Measurements from ENCODE around the gene KLF7. TPM values are rescaled to one million over a fixed set of nuclear protein-coding genes. Genes with fewer than 3 reads are reported as not detected.

KLF7 gene
- polyA plus RNA-seq, 3 donors = 9.4 to 40.7 (median 10.3) TPM

DNA sequence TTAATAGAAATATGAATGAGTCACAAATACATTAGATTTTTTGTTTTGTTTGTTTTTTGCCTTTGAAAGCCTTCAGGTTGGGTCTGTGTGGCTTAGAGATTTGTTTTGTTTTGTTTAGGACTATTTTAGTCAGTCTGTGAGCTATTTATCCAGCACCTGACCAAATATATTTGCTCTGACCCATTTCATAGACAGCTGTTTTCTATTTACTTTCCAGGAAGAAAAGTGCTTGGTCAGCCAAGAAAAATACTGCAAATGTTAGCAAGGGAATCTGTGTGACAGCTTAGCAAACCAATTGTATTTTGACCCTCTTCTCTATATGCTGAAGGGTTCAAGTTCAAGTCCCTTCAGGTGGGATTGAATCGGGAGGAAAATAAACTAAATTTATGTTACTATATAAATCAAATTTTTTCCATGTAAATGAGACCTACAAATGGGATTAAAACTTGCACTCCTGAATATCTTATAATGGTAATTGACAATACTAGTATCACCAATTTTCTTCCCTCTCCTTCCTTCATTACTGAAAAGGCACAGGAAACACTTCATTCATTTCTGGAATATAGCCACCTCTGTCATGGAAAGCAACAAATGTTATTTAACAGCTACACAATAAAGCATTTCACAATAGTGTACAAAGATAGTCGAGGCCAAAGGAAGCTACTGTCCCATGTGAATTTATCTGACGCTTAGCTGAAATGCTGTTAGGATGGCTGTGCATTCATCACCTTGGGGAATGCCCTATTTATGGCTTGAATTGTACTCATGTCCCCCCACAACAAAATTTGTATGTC is 23.1 kb upstream of the KLF7 start:
- Histone ChIP-seq H4K20me1 (ENCODE audit: insufficient read depth, low read length) (no peaks in the 10 kb centered on the region), H3K27ac (ENCODE audit: low read depth in 1 of 2, low read length in 2 of 2) (no peak overlapping the region), H3K4me1 (ENCODE audit: control insufficient read depth in 1 of 2, insufficient read depth in 2 of 2, low read length in 2 of 2) (no peaks in the 10 kb centered on the region), H2AFZ (ENCODE audit: insufficient read depth, low read depth, low read length, poor library complexity, severe bottlenecking) (no peak overlapping the region), H3K9ac (ENCODE audit: insufficient read depth, low read length, poor library complexity, severe bottlenecking) (no peak overlapping the region), H3K27me3 (ENCODE audit: control insufficient read depth in 2 of 2, insufficient read depth in 2 of 2, low read length in 2 of 2) (no peaks in the 10 kb centered on the region), H3K9me3 (replicated peaks in 1 of 2; ENCODE audit: control insufficient read depth in 1 of 2, insufficient read depth in 1 of 2, low read length in 2 of 2) (no peaks in the 10 kb centered on the region), H3K4me3 (replicated peaks in 1 of 3; ENCODE audit: low read depth in 2 of 3, low read length in 3 of 3) (no peak overlapping the region), H3K79me2 (ENCODE audit: insufficient read depth, low read length) (no peaks in the 10 kb centered on the region), H3K4me2 (replicated peaks; ENCODE audit: extremely low read depth, low read length, poor library complexity, severe bottlenecking) (no peak overlapping the region), H3K36me3 (replicated peaks in 1 of 2; ENCODE audit: control insufficient read depth in 1 of 2, insufficient read depth in 2 of 2, low read length in 2 of 2) (no peaks in the 10 kb centered on the region)
- H3K9me3 Mint-ChIP-seq = peaks cover 2 to 8% (median 3%) of the 10 kb centered on the region in 7 donors
- H3K27ac Mint-ChIP-seq = no peak overlapping the region
- H3K4me1 Mint-ChIP-seq = no peaks in the 10 kb centered on the region
- H3K27me3 Mint-ChIP-seq (ENCODE audit: low read depth in 3 of 3) = peaks cover 0 to 1% (median 1%) of the 10 kb centered on the region in 3 donors
- DNase-seq = no peak
- no CpG with 5 or more reads among the region's 3 CpGs for WGBS (ENCODE audit: insufficient coverage)
- H3K36me3 Mint-ChIP-seq = no peaks in the 10 kb centered on the region
- intact Hi-C loops (cut with micrococcal nuclease) = no loop called here
- no peak overlapping the region for H3K4me3 Mint-ChIP-seq
- TF ChIP-seq, protein P1, sequence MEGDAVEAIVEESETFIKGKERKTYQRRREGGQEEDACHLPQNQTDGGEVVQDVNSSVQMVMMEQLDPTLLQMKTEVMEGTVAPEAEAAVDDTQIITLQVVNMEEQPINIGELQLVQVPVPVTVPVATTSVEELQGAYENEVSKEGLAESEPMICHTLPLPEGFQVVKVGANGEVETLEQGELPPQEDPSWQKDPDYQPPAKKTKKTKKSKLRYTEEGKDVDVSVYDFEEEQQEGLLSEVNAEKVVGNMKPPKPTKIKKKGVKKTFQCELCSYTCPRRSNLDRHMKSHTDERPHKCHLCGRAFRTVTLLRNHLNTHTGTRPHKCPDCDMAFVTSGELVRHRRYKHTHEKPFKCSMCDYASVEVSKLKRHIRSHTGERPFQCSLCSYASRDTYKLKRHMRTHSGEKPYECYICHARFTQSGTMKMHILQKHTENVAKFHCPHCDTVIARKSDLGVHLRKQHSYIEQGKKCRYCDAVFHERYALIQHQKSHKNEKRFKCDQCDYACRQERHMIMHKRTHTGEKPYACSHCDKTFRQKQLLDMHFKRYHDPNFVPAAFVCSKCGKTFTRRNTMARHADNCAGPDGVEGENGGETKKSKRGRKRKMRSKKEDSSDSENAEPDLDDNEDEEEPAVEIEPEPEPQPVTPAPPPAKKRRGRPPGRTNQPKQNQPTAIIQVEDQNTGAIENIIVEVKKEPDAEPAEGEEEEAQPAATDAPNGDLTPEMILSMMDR (IDR thresholded peaks at IDR 0.05) = no peak

DNA sequence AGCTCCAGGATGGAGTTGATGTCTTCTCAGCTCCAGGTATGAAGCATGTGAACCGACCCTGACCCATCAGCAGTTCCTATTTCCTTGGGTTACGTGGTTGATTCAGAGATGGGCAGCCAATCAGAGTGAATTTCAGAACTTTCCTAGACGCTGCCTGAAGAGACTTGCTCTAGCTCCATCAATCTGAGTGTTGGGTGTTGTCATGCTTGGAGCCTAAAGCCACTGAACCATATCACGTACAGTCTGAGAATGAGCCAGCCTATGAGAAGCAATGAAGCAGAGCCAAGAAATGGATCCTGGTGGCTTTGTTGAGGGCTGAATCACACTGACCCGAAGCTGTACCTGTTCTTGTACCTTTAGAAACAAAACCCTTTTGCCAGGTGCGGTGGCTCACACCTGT is 19.6 kb upstream of the KLF7 start:
- H2AFZ ChIP-seq (ENCODE audit: insufficient read depth, low read depth, low read length, poor library complexity, severe bottlenecking) = no peak overlapping the region
- H3K36me3 ChIP-seq (replicated peaks in 1 of 2; ENCODE audit: control insufficient read depth in 1 of 2, insufficient read depth in 2 of 2, low read length in 2 of 2) = no peaks in the 10 kb centered on the region
- Mint-ChIP-seq H3K9me3 (peaks cover 3 to 8% (median 4%) of the 10 kb centered on the region in 7 donors), H3K36me3 (no peaks in the 10 kb centered on the region), H3K4me3 (no peak overlapping the region), H3K27ac (peak overlapping the region in 1 of 7 donors; percentile 37), H3K27me3 (ENCODE audit: low read depth in 3 of 3) (peaks cover 0 to 1% (median 0%) of the 10 kb centered on the region in 3 donors), H3K4me1 (no peaks in the 10 kb centered on the region)
- no peak overlapping the region for H3K27ac ChIP-seq (ENCODE audit: low read depth in 1 of 2, low read length in 2 of 2)
- H3K9ac ChIP-seq (ENCODE audit: insufficient read depth, low read length, poor library complexity, severe bottlenecking) = no peak overlapping the region
- DNase-seq = no peak
- 89% methylated on average over 4 of the region's 6 CpGs for WGBS (ENCODE audit: insufficient coverage)
- H3K4me2 ChIP-seq (replicated peaks; ENCODE audit: extremely low read depth, low read length, poor library complexity, severe bottlenecking) = no peak overlapping the region
- H3K9me3 ChIP-seq (replicated peaks in 1 of 2; ENCODE audit: control insufficient read depth in 1 of 2, insufficient read depth in 1 of 2, low read length in 2 of 2) = no peaks in the 10 kb centered on the region
- intact Hi-C loops (cut with micrococcal nuclease) = no loop called here
- H3K79me2 ChIP-seq (ENCODE audit: insufficient read depth, low read length) = no peaks in the 10 kb centered on the region
- TF ChIP-seq, protein P1 (IDR thresholded peaks at IDR 0.05) = no peak
- H3K4me1 ChIP-seq (ENCODE audit: control insufficient read depth in 1 of 2, insufficient read depth in 2 of 2, low read length in 2 of 2) = no peaks in the 10 kb centered on the region
- H3K4me3 ChIP-seq (replicated peaks in 1 of 3; ENCODE audit: low read depth in 2 of 3, low read length in 3 of 3) = no peak overlapping the region
- no peaks in the 10 kb centered on the region for H4K20me1 ChIP-seq (ENCODE audit: insufficient read depth, low read length)
- no peaks in the 10 kb centered on the region for H3K27me3 ChIP-seq (ENCODE audit: control insufficient read depth in 2 of 2, insufficient read depth in 2 of 2, low read length in 2 of 2)

Data from CD14-positive monocyte (primary cell).